GM21381 (cell line): ENCODE data around the gene RNF14.
A peak's percentile ranks its signal among the peaks of the same experiment; 100 is the strongest.

Source experiments
- ATAC-seq: cut with Tn5 transposase; IDR thresholded peaks from one replicate; pipeline ENCODE4 v1.9.1; 2021; ENCODE audit warnings: mild to moderate bottlenecking, moderate library complexity; ENCODE audit not compliant: unreplicated experiment

RNF14 gene

GRCh38 chr5:141976176-141976575 is 7.3 kb downstream of the RNF14 start:
- no peak for ATAC-seq

- ATAC-seq = no peak
Measured at GRCh38 chr5:141978389-141978788, 9.5 kb downstream of the RNF14 start.

GRCh38 chr5:141982626-141983025 is 13.7 kb downstream of the RNF14 start:
- ATAC-seq = no peak

DNA sequence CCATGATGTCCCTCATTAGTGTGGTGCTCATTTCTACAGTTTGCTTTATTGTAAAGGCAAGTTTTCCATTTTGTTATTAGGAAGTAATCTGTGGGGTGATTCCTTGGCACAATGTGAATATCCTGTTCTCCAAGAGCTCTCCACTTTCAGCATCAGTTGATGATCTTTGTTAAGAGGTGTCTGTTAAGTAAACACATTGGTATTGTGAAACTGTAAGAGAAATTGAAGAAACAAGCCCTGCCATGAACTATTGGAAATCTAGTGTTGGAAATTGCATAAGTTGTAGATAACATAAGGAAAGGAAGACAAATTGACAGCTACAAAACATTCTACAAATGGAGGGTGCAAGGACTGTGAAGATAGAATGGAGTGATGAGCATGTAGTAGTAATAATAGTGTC is 17.2 kb downstream of the RNF14 start:
- ATAC-seq = no peak

DNA sequence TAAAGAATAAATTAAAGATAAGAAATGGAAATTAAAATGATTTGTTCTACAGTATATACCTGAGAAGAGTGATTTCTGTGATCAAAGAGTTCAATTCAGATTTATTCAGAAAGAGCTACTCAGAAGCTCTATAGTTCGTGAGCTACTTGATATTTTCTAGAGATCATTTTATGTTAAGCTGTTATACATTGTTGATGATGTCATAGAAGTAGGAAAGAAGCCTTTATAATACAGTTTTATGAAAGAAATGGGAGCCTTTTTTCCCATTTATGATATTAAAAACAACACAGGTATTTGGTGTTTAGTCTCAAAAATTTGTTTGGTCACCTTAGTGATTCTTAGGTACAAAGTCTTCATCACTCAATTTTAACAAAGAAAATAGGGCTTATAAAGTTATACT is 20.8 kb downstream of the RNF14 start:
- ATAC-seq = no peak

DNA sequence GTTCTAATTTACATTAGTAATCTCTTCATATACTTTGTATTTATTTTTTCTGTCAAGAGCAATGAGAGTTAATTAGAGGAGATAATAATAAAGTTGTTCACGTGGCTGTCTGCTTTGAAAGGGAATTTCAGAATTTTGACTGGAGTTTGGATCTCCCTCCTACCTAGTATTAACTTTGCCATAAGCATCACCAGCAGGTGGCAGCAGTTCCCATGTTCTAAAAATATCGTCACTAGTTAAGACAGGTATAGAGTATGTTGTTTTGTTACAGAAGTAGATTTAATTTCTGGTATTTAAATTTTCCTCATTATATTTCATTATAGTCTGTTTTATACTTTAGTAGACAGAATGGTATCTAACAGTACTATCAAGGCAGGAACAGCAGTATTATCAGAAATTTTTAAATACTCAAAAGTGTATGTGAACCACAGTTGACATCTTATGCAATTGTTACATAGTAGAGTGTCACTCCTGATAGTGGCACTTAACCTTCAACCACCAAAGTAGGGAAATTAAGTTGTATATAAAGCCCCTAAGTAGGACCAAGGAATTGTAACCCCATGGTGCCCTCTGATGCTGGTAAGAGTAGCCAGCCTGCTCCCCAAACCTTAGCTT is 23.6 kb downstream of the RNF14 start:
- no peak for ATAC-seq

DNA sequence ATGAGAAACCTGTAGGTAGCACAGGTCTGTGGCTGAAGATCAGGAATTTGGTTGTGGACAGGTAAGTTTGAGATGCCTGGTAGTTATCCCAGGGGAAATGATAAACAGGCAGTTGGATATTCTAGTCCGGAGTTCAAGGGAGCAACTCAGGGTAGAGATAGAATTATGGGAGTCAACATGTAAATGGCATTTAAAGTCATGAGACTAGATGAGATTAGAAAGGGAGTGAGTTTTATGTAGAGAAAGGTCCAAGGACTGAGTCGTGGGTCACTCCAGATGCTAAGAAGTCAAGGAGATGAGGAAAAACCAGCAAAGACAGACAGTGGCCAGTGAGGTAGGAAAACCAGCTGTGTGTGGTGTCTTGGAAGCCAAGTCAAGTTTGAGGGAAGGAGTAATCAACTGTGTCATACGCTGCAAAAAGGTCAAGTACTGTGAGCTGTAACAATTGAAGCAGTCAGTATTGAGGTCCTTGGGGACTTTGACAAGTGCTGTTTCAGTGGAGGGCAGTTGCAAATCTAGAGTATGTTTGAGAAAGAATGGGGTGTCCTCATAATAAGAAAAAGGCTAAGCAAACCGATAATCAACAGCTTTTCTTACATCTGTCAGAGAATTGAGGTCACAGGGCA is 25.7 kb downstream of the RNF14 start:
- no peak for ATAC-seq

DNA sequence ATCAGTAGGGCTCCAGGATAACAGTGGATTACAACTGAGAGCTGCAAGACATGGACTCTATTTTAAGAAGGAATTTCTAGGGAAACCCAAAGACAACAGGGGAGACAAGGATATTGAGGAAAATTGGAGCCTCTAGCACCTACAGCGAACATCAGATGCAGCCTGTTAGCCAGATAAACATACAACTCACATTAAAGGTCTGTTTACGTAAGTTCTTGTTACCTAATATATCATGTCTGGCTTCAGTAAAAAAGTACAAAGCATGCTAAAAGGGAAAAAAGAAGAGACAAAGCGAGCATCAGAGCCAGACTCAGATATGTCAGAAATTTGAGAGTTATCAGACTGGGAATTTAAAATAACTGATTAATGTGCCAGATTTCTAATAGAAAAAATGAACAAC is 26.8 kb downstream of the RNF14 start:
- ATAC-seq = no peak

GRCh38 chr5:141997358-141997960 is 28.6 kb downstream of the RNF14 start:
- ATAC-seq = no peak

DNA sequence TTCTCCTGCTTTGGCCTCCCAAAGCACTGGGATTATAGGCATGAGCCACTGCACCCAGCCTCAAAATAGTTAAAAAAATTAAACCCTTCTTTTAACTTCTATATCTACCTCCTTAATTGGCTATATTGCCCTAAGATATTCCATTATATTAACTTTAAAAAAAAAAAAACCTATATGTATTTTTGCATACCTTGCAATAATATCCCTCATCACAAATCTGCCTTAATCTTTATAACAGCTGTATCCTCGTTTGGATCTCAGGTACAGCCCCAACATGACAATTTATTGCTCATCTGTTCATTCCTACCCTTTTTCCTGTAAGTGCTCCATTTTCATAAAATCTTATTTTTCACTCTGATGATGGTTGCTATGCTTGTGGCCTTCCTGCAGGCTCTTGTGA is 31.3 kb downstream of the RNF14 start:
- ATAC-seq = no peak

GRCh38 chr5:142000704-142001484 is 32.0 kb downstream of the RNF14 start:
- ATAC-seq = no peak

GRCh38 chr5:142003266-142003800 is 34.4 kb downstream of the RNF14 start:
- no peak for ATAC-seq

- ATAC-seq = no peak
Measured at GRCh38 chr5:142006363-142007236, 37.7 kb downstream of the RNF14 start.

- ATAC-seq = no peak
Measured at GRCh38 chr5:142007237-142007544, 38.3 kb downstream of the RNF14 start.

GRCh38 chr5:142008813-142009212 is 39.9 kb downstream of the RNF14 start:
- ATAC-seq = no peak

DNA sequence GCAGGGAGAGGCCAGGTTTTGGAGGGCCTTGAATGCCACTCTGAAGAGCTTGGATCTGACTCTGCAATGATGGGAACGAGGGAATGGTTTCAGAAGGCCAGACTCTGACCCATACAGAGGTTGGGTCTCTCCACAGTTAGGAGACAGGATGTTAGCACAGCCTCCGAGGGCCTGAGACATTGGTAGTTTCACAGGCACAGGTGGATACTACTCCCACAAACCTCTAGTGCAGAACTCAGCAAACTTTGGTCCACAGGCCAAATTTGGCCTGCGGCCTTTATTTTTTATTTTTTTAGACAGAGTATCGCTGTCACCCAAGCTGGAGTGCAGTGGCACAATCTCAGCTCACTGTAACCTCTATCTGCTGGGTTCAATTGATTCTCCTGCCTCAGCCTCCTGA is 41.0 kb downstream of the RNF14 start:
- ATAC-seq = no peak

GRCh38 chr5:142011572-142012185 is 42.8 kb downstream of the RNF14 start:
- ATAC-seq = no peak

- no peak for ATAC-seq
Measured at GRCh38 chr5:142012186-142012785, 43.4 kb downstream of the RNF14 start.

- peak; percentile 54 for ATAC-seq
Measured at GRCh38 chr5:142012792-142013388, 44.0 kb downstream of the RNF14 start, which contains the start of gene GNPDA1. GNPDA1 (minus strand) TSS chr5:142013027; CDS start chr5:142012035, 992 bp downstream.
